ENCODE results near the gene SLC35F5. TPM values are rescaled to one million over a fixed set of nuclear protein-coding genes. Genes with fewer than 3 reads are reported as not detected.

SLC35F5 gene
- total RNA-seq, 1 donor from 2014 or later, result 48.3 TPM

- H3K4me1 Mint-ChIP-seq, result peaks cover 5% of the 10 kb centered on the region
- H3K27ac Mint-ChIP-seq, result no peak overlapping the region
- H3K27me3 Mint-ChIP-seq, result no peaks in the 10 kb centered on the region
- H3K36me3 Mint-ChIP-seq (ENCODE audit: low read depth), result no peaks in the 10 kb centered on the region
- POLR2A ChIA-PET, result no interaction called here
- TF ChIP-seq CTCF (IDR thresholded peaks at IDR 0.05), result no peak
- ATAC-seq (ENCODE audit: low read depth) (no peak), DNase-seq (no peak)
- intact Hi-C loops (cut with micrococcal nuclease), result no loop called here
- CTCF ChIA-PET, result no interaction called here
- no peak overlapping the region for H3K4me3 Mint-ChIP-seq
- peaks cover 2% of the 10 kb centered on the region for H3K9me3 Mint-ChIP-seq
Measured at GRCh38 chr2:113762377-113763118, 6.1 kb upstream of the SLC35F5 start.

GRCh38 chr2:113760400-113760799 lies 4.0 kb upstream of the SLC35F5 start:
- ChIA-PET CTCF (no interaction called here), POLR2A (no interaction called here)
- H3K9me3 Mint-ChIP-seq, result peaks cover 2% of the 10 kb centered on the region
- ATAC-seq (ENCODE audit: low read depth) (no peak), DNase-seq (no peak)
- intact Hi-C loops (cut with micrococcal nuclease), result no loop called here
- no peak overlapping the region for H3K4me3 Mint-ChIP-seq
- no peak for TF ChIP-seq CTCF (IDR thresholded peaks at IDR 0.05)
- H3K4me1 Mint-ChIP-seq, result peaks cover 21% of the 10 kb centered on the region
- H3K27ac Mint-ChIP-seq, result no peak overlapping the region
- H3K27me3 Mint-ChIP-seq, result no peaks in the 10 kb centered on the region
- peaks cover 6% of the 10 kb centered on the region for H3K36me3 Mint-ChIP-seq (ENCODE audit: low read depth)

GRCh38 chr2:113757138-113757657 lies 756 bp upstream of the SLC35F5 start:
- H3K27ac Mint-ChIP-seq, result peak overlapping the region; percentile 96
- CTCF ChIA-PET, result interaction anchor here (1.1 to 1.3 kb wide), 4 partner anchors 132 to 222 kb away, joined by 3 read pairs; partner anchors contain the start of gene ACTR3
- DNase-seq (no peak), ATAC-seq (ENCODE audit: low read depth) (no peak)
- no peak for TF ChIP-seq CTCF (IDR thresholded peaks at IDR 0.05)
- H3K4me3 Mint-ChIP-seq, result peak overlapping the region; percentile 88
- no peaks in the 10 kb centered on the region for H3K27me3 Mint-ChIP-seq
- POLR2A ChIA-PET, result interaction anchor here (0.6 to 2.3 kb wide), 25 partner anchors 11 to 582 kb away, joined by 3 to 191 read pairs (median 6); partner anchors contain the start of gene ACTR3
- peaks cover 38% of the 10 kb centered on the region for H3K4me1 Mint-ChIP-seq
- intact Hi-C loops (cut with micrococcal nuclease), result loop anchor here (2.0 to 5.0 kb wide), 2 partner anchors 64 to 185 kb away; no protein-coding TSS in a partner anchor
- peaks cover 19% of the 10 kb centered on the region for H3K36me3 Mint-ChIP-seq (ENCODE audit: low read depth)
- no peaks in the 10 kb centered on the region for H3K9me3 Mint-ChIP-seq

GRCh38 chr2:113755835-113756354 lies 547 bp downstream of the SLC35F5 start:
- H3K4me3 Mint-ChIP-seq, result peak overlapping the region; percentile 88
- ChIA-PET POLR2A (interaction anchor here (0.6 to 2.3 kb wide), 33 partner anchors 9 to 581 kb away, joined by 3 to 191 read pairs (median 6); partner anchors contain the start of gene ACTR3), CTCF (interaction anchor here (1.1 to 1.3 kb wide), 6 partner anchors 131 to 794 kb away, joined by 3 read pairs; partner anchors contain the start of gene ACTR3)
- H3K27me3 Mint-ChIP-seq, result no peaks in the 10 kb centered on the region
- peak; percentile 41 for ATAC-seq (ENCODE audit: low read depth)
- TF ChIP-seq CTCF (IDR thresholded peaks at IDR 0.05), result no peak
- peaks cover 38% of the 10 kb centered on the region for H3K4me1 Mint-ChIP-seq
- H3K27ac Mint-ChIP-seq, result peak overlapping the region; percentile 96
- H3K36me3 Mint-ChIP-seq (ENCODE audit: low read depth), result peaks cover 27% of the 10 kb centered on the region
- no peak for DNase-seq
- H3K9me3 Mint-ChIP-seq, result no peaks in the 10 kb centered on the region
- intact Hi-C loops (cut with micrococcal nuclease), result loop anchor here (1.0 to 5.0 kb wide), 6 partner anchors 35 to 186 kb away; partner anchors contain the start of gene ACTR3
